OCI-LY1 (cell line): Measurements from ENCODE around the gene CCL14.

Experiments used
- CTCF ChIP-seq: fragments of 200-600 bp; sonication (generic), shearing (Covaris generic); IDR thresholded peaks from 2 replicates; pipeline ENCODE4 v1.5.1; 2017; ENCODE audit warnings: mild to moderate bottlenecking, antibody characterized with exemption, low read length, moderate library complexity, mixed read lengths
- EZH2 ChIP-seq: fragments of 200-600 bp; sonication (generic), shearing (Covaris generic); IDR thresholded peaks from 2 replicates; pipeline ENCODE4 v1.8.0; 2017; ENCODE audit warnings: borderline replicate concordance, mixed run types, mild to moderate bottlenecking, antibody characterized with exemption, low read length, moderate library complexity, mixed read lengths

- TF ChIP-seq CTCF (no peak), EZH2 (no peak)
Observed at GRCh38 chr17:35965272-35965671, 21.3 kb downstream of the CCL14 start.
